ENCODE data around the gene CS.
"Not testable (repeated sequence)": the region's sequence is repeated elsewhere in the genome, so short reads cannot be mapped to it uniquely, and the experiment has no call there.

The CS gene

DNA sequence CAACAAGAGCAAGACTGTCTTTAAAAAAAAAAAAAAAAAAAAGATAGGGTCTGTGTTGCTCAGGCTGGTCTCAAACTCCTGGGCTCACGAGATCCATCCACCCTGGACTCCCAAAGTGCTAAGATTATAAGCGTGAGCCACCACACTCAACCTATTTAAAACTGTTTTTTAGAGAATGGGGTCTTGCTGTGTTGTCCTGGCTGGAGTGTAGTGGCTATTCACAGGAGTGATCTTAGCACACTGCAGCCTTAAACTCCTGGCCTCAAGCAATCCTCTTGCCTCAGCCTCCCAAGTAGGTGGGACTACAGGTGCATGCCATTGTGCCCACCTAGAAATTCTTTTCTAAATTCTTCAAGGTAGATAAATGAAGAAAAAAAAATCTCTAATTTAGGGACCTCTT is 25.8 kb downstream of the CS start:
- no peak for DNase-seq

DNA sequence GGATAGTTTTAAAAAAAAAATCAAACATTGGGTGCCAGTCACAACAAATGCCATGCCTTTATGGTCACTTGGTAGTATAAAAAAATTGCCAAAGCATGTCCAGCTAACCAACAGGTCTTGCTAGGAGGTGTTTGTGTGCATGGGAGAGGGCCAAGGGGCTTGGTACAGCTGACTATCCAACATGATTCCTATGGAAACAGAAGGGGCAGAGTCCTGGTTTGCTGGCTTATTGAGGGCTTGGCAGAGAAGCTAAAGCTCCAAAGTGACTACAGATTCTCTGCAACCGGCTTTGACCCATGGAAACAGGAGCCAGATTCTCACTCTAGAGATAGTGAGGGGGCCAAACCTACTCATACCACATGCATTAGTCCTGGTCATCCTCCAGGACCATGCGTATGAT is 27.7 kb downstream of the CS start:
- not testable (repeated sequence) for DNase-seq

DNA sequence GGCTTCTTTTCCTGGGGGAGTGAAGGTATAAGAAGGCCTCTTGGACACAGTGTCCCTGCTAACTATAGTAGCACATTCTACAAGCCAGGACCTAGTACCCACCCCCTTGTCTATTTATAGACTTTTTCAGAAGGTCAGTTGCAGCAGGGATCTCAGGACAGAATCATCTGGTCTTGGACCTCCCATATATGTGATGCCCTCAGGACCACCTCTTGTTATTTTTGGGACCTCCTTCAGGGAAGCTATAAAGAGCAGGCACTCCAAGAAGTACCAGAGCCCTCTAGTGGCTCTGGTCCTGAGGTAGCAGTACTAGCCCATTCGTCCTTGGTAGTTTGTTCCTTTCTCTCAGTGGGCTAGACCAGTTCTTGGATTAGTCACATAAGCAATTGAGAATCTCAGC is 29.1 kb downstream of the CS start:
- no peak for DNase-seq

DNA sequence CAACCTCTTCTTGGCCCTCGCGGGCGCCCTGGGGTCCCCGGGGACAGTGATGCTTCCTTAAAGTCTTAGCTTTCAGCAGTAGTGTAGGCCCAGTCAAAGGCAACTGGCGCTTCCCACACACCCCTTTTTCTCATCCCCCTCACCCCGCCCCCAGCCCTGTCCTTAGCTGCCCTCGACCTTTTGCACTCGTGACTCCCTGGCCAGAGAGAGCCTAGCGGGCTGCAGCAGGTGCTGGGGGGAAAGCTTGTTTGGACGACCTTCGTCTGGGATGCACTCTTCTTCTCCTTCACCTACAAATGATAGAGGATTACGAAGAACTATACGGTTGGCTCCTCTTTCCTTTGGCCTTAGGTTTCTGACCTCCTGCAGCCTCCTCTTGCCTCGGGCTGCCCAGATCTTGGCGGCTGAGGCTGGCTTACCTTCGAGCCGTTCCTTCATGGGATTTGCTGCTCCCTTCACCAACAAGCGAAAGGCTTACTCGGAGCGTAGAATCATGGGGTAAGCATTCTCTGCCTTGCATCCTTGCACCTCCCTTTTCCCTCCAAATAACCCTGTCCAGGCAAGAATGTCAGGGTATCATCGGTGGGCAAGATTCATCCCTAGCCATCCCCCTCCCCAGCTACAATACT is 32.6 kb downstream of the CS start:
- DNase-seq = no peak

DNA sequence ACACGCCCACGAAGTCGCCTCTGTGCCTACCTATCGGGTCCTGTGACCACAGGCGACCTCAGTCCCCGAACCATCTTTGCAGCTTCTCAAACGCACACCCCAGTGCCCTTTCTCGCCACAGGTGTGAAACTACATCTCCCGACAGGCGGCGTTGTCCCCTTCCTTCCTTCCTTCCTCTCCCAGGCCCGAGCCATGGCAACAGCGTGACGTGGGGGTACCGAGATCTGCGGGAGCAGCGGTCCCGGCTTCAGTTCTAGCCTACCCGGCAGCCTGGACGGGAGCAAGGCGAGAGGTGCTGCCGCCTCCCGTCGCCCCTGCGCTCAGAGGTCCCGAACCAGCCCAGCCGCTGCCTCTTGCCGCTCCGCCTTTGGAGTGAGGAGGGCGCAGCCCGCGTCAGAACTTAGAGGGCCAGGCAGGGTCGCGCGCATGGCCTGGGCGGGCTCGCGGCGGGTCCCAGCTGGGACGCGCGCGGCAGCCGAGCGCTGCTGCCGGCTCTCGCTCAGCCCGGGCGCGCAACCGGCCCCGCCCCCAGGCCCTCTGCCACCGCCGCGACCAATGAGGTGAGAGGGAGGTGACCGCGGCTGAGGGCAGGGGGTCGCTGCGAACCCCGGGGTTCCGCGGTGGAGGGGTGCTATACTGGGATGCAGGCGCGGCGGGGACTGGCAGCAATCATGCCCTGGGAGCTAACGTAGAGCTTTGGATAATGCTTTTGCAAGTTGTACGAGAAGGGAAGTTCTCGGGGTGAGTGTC is 33.3 kb downstream of the CS start, which contains the start of gene COQ10A:
COQ10A (plus strand) TSS at position 250 of the 750 bp plus-strand sequence; CDS start at position 427, 177 bp downstream.
- peak; percentile 89 for DNase-seq

DNA sequence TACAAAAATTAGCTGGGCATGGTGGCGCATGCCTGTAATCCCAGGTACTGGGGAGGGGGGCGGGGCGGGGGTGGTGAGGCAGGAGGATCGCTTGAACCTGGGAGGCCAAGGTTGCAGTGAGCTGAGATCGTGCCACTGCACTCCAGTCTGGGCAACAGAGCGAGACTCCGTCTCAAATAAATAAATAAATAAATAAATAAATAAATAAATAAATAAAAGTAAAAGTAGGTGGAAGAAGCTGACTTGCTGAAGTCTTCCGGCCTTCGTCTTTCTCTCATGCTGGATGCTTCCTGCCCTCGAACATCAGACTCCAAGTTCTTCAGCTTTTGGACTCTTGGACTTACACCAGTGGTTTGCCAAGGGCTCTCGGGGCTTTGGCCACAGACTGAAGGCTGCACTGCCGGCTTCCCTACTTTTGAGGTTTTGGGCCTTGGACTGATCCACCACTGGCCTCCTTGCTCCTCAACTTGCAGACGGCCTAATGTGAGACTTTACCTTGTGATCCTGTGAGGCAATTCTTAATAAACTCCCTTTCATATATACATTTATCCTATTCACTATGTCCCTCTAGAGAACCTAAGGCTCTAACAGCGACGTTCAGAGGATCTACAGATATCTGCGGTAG is 34.0 kb downstream of the CS start:
- DNase-seq = not testable (repeated sequence)

DNA sequence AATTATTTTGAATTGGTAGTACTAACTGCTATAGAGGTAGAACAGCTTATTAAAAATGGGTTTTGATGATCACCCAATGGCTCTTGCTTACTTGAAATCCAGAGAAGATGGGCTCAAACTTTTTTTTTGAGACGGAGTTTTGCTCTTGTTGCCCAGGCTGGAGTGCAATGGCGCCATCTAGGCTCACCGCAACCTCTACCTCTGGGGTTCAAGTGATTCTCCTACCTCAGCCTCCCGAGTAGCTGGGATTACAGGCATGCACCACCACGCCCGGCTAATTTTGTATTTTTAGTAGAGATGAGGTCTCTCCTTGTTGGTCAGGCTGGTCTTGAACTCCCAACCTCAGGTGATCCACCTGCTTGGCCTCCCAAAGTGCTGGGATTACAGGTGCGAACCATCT is 37.2 kb downstream of the CS start:
- DNase-seq = not testable (repeated sequence)

DNA sequence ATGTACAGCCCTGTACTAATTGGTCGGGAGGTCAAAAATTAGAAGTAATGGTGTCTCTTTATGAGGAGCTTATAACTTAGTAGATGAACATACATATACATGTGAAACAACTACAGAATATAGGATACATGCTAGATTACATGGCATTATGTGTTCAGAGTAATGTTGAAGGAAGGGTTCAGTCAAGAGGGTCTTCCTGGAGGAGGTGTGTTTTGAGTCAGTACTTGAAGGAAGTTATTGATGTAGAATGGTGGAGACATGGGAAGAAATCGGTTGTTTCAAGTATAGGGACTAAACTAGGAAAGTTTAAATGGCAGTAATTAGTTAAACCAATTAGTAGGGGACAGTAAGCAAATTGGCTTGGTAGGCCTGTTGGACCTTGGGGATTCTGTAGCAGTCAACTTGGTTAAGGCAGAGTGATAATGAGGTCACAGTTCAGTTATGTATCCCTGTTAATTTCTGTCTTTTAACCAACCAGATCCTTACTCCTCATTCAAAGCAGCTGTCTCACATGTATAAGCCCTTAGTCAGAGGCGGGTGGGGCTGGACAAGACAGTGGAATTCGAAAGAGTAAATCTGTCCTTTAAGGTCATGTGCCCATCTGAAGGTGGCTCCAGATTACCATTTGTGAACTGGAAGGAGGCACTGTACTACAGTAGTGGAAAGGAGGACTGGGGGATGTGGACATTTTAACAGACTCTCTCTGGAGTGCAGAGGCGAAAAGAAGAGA is 38.5 kb downstream of the CS start:
- no peak for DNase-seq

DNA sequence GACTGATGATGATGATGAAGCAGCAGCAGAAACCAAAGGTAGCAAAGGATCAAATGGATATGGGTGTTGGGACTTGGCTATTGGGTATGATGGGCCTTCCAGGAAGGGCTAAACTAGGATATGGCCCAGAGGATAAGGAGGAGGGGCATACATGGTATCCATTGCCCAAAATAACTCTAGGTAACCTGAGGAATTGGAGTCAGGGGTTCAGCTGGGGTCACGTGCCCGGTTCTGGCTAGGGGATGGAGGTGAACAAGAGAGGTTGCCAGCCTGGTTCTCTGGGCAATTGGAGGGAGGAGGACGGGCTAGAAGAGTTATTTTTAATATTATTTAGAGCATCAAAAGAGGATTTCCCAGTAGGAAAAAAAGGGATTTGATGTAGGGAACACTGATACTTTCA is 39.2 kb downstream of the CS start:
- DNase-seq = no peak

DNA sequence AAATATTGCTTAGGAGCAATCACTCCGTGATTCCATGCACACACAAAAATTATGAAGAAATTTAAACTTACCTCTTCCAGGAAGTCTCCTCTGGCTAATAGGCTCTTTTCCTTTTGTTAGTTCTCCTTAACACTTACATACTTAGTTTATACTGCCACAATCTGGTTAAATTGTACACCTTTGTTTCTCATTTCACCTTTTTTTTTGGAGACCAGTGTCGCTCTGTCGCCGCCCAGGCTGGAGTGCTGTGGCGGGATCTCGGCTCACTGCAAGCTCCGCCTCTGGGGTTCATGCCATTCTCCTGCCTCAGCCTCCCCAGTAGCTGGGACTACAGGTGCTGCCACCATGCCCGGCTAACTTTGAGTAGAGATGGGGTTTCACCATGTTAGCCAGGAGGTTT is 39.8 kb downstream of the CS start:
- DNase-seq = no peak

DNA sequence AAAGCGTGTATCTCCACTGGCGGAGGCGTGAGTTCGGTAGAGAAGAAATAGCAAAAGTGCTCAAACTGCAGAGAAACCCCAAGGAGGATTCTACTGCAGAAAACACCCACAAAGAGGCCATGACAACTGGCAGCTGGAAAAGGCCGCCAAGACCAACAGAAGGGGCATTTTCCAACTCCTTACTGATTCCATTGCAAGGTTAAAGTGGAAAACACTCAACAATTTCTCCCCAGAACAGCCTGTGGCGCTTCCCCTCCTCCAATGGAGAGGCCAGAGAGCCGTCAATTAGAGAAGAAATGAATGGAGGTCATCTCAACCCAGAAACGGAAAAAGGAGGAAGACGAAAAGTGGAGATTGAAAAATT is 41.3 kb downstream of the CS start:
- DNase-seq = no peak

DNA sequence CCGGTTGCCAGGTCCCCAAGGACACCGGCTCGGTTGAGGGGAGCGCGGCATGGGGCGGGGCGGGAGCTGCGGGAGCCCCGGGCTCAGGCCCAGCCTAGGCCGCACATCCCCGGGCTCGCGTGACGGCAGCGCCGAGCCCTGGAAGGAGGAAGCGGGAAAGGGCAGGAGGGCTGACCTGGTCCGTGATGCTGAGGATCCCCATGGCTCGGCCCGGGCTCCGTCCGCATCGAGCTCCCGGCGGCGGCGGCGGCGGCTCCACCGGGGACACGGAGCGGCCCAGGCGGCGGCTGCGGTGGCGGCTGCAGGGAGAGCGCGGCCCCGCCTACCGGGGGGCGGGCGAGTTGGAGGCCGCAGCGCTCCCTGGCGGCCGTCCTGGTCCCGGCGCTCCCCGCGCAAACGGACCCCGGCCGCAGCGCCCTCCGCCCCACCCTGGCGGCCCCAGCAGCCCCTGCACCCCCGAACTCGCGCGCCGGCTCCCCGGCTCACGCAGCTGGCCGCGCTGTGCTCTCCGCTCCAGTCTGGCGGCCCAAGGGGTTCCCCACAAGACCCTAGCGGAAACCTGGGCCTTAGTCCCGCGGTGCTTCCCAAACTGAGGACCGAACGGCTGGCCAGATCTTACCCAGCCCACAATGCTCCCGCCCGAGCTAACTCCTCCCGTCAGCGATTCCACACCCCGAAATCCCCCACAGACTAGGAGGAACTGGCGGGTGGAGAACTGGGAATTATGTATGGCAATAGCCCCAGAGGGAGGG is 41.9 kb downstream of the CS start, which contains the start of gene ANKRD52:
ANKRD52 (minus strand) TSS at position 317 of the 752 bp plus-strand sequence; CDS start at position 202, 115 bp downstream.
- peak; percentile 74 for DNase-seq

DNA sequence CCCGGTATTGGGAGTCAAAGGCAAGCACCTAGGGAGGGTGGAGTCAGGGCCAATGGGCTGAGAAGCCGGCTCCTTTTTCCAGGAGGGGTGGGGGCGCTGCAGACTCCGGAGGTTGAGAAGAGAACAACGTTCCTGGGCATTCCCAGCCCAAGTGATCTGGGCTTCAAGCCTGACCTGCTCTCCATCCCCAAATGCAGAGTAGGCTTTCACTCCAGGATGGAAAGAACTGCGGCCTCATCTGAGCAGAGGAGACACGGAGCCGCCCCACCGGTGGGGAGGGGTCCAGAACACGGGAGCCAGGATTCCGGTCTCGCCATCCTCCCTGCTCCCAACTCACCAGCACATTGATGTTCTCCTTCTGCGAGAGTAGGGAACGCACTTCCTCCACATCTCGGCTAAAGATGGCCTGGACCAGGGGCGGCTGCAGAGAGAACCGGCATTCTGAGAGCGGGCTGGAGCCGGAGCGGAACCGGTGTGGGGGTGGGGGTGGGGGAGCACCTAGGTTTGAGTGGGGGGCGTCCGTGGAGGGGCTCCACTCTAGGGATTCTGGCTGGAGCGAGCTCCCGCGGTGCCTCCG is 42.6 kb downstream of the CS start:
- DNase-seq = no peak

DNA sequence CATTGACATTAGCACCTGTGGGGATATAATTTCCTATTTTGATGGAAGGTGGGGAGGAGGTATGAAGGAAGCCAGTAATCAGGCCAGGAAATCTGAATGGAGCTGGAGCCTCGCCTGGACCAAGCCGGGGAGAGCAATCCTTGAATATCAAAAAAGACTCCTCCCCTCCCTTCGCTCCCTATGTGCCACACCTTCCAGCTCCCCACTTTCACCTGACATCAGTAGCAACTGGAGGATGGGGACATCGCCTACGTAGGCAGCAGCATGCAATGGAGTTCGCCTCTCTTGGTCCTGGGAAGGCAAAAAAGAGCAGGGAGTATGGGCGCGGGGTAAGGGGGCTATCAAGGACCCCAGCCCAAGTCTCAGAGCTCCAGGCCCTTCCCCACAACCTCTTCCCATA is 43.1 kb downstream of the CS start:
- no peak for DNase-seq

DNA sequence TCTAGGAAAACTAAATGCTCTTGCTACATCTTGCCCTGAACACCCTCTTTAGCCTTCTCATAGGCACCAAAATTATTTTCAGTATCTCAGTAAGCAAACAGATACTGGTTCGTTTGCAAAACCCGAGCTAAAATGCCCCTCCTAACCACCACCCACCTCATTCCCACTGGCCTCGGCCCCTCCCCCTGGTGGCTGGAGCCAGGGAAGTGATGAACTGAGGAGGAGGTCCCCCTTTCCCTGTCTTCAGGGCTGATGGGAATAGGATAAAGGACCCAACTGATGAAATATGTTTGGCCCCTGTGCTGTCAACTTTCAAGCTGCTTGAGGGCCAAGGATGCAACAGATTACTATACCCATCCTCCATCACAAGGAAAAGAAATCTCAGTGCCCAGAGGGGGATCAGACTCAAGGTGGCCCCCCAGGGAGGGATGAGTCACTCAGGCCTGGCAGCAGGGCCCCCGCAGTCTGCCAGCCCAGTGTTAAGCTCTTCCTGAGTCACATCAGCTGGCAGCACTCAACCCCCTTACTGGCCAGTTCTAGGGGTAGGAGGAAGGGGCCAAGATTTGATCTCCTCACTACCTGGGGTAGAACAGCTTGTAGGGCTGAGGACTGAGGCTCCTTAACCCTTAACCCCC is 43.7 kb downstream of the CS start:
- DNase-seq = no peak

DNA sequence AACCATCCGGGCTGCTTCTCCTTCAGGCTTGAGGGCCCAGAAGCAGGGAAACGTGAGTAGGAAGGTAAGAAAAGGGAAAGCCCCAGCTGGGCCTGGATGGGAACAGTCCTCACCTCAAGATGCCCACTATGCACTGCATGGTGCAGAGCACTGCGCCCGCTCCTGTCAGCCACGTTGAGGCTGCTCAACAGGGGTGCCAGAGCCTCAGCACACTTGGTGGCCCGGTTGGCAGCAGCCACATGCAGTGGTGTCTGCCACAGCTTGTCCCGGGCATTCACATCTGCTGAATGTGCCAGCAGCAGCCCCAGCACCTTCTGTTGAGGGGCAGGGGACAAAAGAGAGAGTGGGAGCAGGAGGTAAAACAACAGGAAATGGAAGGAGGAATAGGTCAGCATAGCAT is 44.5 kb downstream of the CS start:
- no peak for DNase-seq

DNA sequence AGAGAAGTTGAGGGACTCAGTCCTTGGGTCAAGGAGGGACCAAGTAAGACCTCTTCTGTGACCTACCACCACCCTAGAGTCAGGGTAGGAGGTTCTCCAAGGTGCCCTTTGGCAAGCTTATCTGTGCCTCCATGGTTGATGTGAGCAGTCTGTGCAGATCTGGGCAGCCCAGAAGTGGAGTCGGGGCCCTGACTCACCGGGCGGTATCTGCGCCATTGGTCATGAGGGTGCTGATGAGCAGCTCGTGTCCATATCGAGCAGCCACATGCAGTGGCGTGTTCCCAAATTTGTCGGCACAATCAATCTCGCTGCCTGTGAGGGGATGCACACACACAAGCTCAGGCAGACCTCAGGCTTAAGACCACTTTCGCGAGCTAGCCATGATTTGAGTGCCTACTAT is 47.0 kb downstream of the CS start:
- DNase-seq = no peak

DNA sequence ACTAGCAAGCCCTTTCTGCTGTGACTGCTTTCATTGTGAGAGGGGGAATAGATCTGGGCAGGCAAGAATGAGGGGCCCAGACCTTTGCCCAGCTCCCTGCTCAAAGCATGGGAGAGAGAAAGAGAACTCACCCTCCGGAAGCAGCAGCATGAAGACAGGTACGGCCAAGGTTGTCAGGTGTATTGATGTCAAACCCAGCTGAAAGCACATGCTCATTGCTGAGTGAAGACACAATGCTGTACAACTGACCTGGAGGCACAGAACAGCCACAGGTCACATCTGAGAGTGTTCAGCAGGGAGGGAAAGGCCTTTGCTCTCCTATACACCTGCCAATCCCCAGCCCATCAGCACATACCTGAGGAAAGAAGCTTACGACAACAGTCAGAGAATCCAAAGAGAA is 47.5 kb downstream of the CS start:
- DNase-seq = no peak

DNA sequence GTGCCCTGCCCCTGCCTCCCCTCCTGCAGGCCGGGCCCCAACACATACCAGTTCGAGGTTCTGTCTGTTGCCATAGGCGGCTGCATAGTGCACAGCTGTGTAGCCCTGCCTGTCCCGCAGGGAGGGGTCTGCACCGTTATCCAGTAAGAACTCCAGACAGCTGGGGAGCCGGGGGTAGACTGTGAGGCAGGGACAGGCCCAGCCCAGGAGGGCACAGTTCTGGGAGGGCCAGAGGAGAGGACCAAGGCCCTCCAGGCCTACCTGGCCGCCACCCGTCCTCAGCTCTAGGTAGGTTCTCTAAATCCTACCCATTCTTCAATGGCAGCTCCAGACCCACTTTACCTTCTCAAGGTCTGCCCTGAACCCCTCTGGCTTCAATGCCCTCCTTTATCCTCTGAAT is 51.4 kb downstream of the CS start:
- no peak for DNase-seq

DNA sequence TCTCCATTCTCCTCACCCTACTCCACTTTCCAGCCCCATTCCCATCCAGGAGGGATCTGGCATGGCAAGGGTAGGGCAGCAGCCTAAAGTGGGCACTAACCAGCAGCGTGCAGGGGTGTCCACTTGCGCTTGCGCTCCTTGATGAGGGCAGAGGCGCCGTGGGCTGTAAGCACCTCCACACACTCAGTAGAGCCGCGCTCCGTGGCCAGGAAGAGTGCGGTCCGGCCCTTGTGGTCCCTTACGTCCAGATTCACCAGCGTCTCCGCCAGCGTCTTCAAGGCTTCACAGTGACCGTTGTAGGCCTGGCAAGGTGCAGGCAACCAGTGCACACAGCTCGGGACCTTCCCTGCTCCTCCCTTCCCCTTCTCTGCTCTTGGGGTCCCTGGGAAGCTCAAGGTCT is 52.2 kb downstream of the CS start:
- no peak for DNase-seq

DNA sequence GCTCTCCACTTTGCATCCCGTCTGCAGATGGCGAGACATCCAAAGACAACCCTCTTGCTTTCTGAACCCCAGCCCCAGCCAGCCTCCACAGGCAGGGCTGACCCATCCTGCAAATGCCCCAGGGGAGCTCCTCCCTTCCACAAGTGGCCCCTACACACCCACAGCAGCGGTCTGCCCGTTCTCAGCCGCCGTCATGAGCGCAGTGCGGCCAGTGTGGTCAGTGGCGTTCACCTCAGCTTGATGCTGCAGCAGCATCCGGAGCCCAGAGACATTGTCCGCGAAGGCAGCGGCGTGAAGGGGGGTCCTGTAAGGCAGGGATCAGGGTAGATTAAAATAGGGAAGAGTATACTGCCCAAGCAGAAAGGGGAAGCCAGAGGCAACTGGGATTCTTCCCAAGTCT is 55.6 kb downstream of the CS start:
- no peak for DNase-seq

DNA sequence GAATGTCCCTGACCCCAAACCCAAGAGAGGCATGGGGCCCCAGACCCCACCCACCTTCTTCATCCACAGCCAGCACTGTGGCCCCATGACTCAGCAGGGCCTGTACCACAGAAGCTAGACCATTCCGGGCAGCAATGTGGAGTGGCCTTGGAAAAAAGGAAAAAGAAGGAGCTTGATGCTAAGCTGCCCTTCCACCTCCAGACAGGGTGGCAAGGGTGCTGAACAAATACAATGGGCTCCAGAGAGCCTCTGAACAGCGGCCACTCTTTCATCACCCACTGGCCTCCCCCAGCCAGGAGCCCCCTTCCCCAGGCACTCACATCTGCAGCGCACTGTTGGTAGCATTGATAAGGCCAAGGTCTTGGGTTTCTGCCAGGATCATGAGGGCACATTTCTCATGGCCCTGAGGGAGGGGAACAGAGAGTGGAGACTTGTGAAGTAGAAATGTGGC is 56.4 kb downstream of the CS start:
- no peak for DNase-seq
